Measurements from ENCODE around the gene GTF2A1L.

DNA sequence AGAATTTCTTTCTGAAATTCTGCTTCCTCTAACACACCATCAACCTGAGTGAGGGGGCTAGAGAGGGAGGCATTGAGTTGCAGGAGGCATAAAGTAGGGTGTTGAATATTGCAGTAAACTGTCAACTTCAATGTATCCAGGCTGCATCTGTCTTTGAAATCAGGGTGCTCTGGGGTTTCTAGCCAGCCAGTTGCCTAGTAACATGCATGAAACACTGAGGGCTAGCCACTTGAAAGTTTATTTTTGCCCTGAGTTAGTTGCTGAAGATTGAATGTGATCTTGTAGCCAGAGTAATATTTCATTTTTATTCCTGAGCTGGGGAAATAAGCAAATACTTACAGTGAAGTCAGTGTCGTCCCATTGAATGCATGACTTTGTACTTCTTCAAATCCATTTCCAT is 96.0 kb downstream of the GTF2A1L start:
- TF ChIP-seq, protein P1, sequence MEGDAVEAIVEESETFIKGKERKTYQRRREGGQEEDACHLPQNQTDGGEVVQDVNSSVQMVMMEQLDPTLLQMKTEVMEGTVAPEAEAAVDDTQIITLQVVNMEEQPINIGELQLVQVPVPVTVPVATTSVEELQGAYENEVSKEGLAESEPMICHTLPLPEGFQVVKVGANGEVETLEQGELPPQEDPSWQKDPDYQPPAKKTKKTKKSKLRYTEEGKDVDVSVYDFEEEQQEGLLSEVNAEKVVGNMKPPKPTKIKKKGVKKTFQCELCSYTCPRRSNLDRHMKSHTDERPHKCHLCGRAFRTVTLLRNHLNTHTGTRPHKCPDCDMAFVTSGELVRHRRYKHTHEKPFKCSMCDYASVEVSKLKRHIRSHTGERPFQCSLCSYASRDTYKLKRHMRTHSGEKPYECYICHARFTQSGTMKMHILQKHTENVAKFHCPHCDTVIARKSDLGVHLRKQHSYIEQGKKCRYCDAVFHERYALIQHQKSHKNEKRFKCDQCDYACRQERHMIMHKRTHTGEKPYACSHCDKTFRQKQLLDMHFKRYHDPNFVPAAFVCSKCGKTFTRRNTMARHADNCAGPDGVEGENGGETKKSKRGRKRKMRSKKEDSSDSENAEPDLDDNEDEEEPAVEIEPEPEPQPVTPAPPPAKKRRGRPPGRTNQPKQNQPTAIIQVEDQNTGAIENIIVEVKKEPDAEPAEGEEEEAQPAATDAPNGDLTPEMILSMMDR (IDR thresholded peaks at IDR 0.05; ENCODE audit: poor library complexity), result no peak
- TF ChIP-seq EZH2 (IDR thresholded peaks at IDR 0.05; ENCODE audit: borderline replicate concordance), result no peak
